ENCODE data around the gene AUTS2.

DNA sequence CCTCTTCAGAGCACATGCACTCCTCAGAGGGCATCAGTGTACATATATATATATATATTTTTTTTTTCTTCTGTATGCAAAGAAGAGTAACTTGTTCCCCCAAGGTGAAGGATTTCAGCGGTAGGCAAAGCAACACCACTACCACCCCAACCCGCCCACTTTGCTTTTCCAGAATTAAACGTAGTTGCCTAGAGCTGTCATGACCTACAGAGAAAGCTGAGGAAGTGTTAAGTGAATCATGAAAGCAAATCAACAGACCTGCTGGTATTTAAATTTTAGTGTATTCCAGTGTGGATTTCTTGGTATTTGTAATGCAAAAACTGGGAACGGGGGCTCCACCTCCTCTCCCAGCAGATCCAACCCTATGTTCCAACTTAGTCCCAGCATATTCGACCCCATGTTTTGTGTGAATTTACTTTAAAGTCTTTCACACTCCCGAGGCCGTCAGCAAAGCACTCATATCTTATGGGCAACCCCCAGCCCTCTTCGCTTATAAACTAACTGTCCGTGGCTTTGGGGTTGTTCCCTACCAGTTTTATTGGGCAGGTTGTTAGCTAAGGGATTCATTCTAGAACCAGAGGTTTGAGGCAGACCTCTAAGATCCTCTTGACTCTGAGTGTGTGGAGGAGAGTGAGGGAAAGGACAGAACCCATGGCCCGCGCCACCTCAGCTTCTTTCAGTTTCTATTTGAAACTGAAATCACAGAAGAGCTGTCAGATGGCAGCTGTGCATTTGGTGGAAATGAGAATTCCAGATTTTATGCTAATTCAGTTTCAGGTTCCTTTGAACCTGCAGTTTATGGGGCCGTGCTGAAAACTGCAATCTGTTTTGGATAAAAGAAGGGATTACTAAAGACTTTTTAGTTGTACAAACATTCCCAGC, 1083.4 kb downstream of the AUTS2 start:
- TF ChIP-seq, protein P1, sequence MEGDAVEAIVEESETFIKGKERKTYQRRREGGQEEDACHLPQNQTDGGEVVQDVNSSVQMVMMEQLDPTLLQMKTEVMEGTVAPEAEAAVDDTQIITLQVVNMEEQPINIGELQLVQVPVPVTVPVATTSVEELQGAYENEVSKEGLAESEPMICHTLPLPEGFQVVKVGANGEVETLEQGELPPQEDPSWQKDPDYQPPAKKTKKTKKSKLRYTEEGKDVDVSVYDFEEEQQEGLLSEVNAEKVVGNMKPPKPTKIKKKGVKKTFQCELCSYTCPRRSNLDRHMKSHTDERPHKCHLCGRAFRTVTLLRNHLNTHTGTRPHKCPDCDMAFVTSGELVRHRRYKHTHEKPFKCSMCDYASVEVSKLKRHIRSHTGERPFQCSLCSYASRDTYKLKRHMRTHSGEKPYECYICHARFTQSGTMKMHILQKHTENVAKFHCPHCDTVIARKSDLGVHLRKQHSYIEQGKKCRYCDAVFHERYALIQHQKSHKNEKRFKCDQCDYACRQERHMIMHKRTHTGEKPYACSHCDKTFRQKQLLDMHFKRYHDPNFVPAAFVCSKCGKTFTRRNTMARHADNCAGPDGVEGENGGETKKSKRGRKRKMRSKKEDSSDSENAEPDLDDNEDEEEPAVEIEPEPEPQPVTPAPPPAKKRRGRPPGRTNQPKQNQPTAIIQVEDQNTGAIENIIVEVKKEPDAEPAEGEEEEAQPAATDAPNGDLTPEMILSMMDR (IDR thresholded peaks at IDR 0.05): no peak
- TF ChIP-seq POLR2A (IDR thresholded peaks at IDR 0.05): no peak
